ENCODE measurements around the gene FITM2.
"Not testable (repeated sequence)": the region's sequence is repeated elsewhere in the genome, so short reads cannot be mapped to it uniquely, and the experiment has no call there.

The FITM2 gene

DNA sequence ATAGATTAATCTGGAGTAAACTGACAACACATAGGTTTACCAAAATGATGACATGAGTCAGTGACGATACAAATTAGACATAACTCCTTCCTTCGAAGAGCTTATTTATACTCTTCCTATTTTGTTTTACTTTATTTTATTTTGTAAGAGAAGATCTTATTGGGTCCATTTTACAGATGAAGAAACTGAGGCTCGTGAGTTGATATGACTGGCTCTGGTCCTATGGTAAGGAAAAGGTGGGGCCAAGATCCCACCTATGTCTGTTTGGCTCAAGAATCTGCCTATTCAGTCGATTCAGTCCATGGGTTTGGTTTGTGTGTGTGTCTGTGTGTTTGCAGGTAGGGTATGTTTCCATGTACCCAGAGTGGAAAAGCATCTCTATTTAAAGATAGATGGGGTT lies 17.4 kb upstream of the FITM2 start:
- no peak for TF ChIP-seq TAF1 (IDR thresholded peaks at IDR 0.05; ENCODE audit: borderline replicate concordance, low read depth, low read length)
- no peak for TF ChIP-seq POLR2A (IDR thresholded peaks at IDR 0.05; ENCODE audit: low read depth, low read length)
- no peak for TF ChIP-seq POLR2AphosphoS5 (IDR thresholded peaks at IDR 0.05; ENCODE audit: low read depth, low read length)
- FAIRE-seq (no peak), DNase-seq (ENCODE audit: insufficient read length) (no peak)

DNA sequence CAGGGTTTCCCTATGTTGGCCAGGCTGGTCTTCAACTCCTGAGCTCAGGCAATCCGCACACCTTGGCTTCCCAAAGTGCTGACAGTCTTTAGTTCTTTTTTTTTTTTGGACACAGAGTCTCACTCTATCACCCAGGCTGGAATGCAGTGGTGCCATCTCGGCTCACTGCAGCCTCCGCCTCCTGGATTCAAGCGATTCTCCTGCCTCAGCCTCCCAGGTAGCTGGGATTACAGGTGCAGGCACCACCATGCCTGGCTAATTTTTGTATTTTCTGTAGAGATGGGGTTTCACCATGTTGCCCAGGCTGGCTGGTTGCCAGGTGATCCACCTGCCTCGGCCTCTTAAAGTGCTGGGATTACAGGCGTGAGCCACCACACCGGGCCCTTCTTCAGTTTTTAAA lies 16.7 kb upstream of the FITM2 start:
- FAIRE-seq; DNase-seq (ENCODE audit: insufficient read length): not testable (repeated sequence)

DNA sequence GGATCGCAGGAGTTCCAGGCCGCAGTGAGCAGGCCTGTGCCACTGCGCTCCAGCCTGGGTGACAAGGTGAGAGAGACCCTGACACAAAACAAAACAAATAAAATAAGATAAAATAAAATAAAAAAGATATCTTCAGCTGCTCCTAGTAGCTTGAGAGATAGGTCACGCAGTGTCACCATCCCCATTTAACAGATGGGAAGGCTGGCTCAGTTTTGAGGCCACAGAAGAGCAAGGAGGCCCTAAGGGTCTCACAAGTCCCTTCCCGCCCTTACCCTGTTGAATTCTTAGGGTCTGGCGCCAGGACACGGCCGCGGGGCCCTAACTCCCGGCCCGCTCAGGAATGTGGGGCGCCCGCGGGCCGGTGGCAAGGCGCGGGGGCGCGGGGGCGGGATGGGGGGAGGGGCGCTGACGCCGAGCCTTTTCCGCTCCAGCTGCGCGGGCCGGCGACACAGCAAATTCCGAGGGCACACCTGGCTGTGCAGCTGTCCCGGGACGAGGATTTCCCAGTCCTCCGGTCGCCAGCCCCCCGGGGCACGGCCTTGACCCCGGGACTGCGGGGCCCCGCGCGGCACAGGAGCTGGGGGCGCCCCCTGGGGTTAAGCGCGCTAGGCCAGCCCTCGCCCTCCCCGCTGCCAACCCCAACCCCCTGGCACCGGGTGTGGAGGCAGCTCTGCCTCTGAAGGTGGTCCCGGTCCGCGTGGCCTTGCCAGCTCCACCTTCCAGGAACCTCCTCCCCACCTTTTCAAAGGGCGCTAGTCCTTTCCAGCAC lies 15.6 kb upstream of the FITM2 start:
- FAIRE-seq (no peak), DNase-seq (ENCODE audit: insufficient read length) (no peak)
- no peak for TF ChIP-seq POLR2A (IDR thresholded peaks at IDR 0.05; ENCODE audit: low read depth, low read length)
- no peak for TF ChIP-seq POLR2AphosphoS5 (IDR thresholded peaks at IDR 0.05; ENCODE audit: low read depth, low read length)
- TF ChIP-seq TAF1 (IDR thresholded peaks at IDR 0.05; ENCODE audit: borderline replicate concordance, low read depth, low read length), result no peak

DNA sequence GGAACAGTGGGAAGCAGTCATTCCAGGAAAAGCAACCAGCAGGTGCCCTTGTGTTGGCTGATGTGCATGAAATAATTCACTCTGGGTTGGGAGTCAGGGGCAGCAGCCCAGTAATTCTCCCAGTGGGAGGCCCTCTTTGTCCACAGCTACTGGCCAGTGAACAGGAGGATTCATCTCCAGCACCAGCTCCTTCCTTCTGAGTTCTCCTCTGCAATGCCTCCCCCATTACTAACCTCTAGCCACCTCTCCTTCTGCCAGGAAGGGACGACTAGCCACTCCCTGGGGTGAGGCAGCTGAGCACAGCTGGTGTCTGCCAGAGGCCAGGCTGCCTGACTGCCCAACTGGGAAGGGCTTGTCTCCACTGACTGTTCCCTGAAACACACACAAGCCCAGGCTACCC lies 13.3 kb upstream of the FITM2 start:
- FAIRE-seq, result no peak
- no peak for DNase-seq (ENCODE audit: insufficient read length)
- TF ChIP-seq POLR2A (IDR thresholded peaks at IDR 0.05; ENCODE audit: low read depth, low read length) (no peak), POLR2AphosphoS5 (IDR thresholded peaks at IDR 0.05; ENCODE audit: low read depth, low read length) (no peak), TAF1 (IDR thresholded peaks at IDR 0.05; ENCODE audit: borderline replicate concordance, low read depth, low read length) (no peak)

DNA sequence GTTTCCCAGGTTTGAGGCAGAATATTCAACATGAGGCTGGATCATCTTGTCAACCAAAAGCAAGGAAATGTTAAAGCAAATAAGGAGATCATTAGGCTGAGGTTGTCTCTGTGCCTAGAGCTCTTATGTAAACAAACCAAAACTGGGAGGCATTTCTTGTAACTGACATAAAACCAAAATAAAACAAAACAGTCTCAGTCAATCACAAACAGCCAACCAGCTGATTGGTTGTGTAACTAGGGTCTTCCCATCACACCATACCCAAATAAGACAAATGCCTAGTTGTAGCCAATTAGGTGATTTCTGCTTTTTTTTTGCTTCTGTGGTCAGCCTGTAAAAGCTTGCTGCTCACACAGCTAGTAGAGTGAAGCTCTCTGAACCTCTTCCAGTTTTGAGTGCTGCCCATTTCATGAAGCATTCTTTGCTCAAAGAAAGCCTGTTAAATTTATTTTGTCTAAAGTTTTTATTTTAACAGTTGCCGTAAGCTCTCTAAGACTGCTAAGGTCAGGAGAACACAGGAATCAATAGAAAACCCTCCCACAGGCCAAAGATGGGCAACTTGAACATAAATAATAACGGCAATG lies 8.9 kb upstream of the FITM2 start:
- DNase-seq (ENCODE audit: insufficient read length) (no peak), FAIRE-seq (no peak)
- no peak for TF ChIP-seq TAF1 (IDR thresholded peaks at IDR 0.05; ENCODE audit: borderline replicate concordance, low read depth, low read length)
- no peak for TF ChIP-seq POLR2A (IDR thresholded peaks at IDR 0.05; ENCODE audit: low read depth, low read length)
- TF ChIP-seq POLR2AphosphoS5 (IDR thresholded peaks at IDR 0.05; ENCODE audit: low read depth, low read length), result no peak

DNA sequence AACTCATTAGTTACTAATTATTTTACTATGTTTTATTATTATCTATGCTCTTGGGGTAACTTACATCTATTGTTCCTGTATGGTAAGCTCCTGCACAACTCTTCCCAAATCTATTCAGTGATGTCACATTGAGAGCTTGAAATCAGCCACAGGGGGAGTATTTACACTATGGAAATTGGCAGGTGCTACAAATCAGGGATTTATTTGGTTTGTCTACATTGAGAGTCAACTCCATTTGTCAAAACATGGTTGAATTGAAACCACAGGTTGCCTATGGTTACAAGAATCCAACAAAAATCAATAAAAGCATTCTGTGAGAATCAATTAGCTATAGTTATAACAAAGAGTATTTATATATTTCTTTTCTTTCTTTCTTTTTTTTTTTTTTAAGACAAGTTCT lies 3.9 kb upstream of the FITM2 start:
- DNase-seq (ENCODE audit: insufficient read length) (no peak), FAIRE-seq (no peak)

DNA sequence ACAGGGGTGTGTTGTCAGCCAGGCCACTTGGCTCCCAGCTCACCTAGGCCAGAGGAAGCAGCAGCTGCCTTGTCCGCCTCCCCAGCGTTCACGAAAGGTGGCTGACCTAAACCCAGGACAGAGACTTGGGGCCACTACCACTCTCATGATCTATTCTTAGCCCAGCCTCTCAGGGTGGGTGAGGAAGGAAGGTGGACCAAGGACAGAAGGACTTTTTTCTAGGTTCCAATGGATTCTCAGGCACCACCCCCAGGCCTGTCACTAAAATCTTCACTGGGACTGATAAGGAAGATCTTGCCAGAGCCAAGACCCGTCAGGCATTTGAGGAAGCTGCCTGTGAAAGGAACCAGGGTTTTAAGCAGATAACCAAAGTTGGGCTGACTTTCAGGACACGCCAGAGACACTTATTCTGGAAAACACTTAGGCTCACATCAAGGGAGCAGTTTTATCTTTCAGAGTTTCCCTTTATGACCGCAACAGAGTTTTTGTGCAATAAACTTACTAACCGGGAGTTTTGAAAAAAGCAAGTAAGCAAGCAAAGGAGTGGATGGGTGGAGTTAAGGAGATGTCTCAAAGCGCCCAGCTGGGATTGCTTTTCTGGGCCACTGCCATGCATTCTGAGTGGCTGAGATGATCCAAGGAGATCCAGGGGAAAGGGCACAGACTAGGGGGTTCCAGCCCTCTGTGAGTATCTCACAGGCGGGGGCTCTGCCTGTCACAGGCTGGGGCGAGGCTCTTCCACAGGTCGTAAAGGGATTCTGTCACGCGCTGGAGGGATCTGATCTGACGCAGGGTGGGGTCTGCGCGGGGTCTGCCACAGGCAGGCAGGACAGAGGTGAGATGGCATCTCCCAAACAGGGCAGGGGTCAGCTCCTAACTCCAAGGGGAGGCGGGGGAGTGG lies 989 bp downstream of the FITM2 start:
- FAIRE-seq, result no peak
- no peak for DNase-seq (ENCODE audit: insufficient read length)
- TF ChIP-seq POLR2AphosphoS5 (IDR thresholded peaks at IDR 0.05; ENCODE audit: low read depth, low read length) (no peak), POLR2A (IDR thresholded peaks at IDR 0.05; ENCODE audit: low read depth, low read length) (no peak), TAF1 (IDR thresholded peaks at IDR 0.05; ENCODE audit: borderline replicate concordance, low read depth, low read length) (no peak)

More for the DNA sequence above, 3.9 kb upstream of the FITM2 start:
- no peak for TF ChIP-seq POLR2AphosphoS5 (IDR thresholded peaks at IDR 0.05; ENCODE audit: low read depth, low read length)
- no peak for TF ChIP-seq POLR2A (IDR thresholded peaks at IDR 0.05; ENCODE audit: low read depth, low read length)
- no peak for TF ChIP-seq TAF1 (IDR thresholded peaks at IDR 0.05; ENCODE audit: borderline replicate concordance, low read depth, low read length)

DNA sequence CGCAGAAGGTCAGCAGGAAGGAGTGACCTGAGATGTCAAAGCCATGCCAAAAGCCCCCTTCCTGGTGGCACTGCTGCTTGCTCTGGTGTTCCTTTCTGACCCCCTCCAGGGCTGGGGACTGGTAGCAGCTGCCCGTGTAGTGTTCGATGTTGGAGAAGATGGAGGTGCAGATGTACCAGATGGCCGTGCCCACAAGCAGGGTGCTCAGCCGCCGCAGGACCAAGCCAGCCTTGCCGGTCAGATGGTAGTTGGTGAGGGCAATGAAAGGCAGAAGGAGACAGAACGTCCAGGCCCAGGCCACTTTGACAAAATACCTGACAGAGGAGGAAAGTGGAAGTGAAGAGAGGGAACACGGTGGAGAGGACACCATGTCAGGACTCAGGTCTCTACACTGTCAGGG lies 4.1 kb downstream of the FITM2 start:
- DNase-seq (ENCODE audit: insufficient read length) (no peak), FAIRE-seq (no peak)
- TF ChIP-seq POLR2AphosphoS5 (IDR thresholded peaks at IDR 0.05; ENCODE audit: low read depth, low read length) (no peak), POLR2A (IDR thresholded peaks at IDR 0.05; ENCODE audit: low read depth, low read length) (no peak), TAF1 (IDR thresholded peaks at IDR 0.05; ENCODE audit: borderline replicate concordance, low read depth, low read length) (no peak)

DNA sequence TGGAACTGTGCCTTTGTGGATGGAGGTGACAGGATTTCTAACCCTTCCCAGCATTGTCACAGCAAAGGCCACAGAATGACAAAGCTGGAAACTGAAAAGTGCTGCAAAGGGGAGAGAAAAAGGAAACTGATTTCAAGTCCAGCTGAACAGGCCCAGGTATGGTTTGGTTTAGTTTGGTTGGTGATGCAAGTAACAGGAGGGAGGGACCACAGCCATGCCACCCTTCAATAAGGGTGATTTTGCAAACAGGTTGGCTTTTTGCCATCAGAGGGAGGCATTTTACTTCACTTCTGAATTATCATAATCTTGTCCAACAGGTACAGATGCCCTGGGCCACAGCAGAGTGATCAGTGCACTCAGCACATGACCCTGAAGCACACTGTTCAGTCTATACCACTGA lies 6.6 kb downstream of the FITM2 start:
- FAIRE-seq, result no peak
- no peak for DNase-seq (ENCODE audit: insufficient read length)

DNA sequence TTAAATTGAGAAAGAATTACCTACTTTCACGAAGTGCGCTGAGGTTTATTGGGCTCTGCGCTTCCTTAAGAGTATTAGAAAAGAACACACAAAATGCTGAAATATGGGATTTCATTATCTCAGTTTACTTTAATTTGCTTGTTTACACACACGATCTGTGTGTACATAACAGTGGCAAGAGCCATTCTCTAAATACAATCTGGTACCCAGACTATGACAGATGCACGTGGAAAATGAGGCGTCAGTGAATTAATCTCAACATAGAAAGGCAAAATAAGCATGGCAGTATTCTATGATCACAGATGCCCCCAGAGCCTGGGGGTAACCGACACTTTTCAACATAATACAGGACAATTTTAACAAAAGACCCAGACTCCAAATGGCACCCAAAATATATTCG lies 8.3 kb downstream of the FITM2 start:
- no peak for TF ChIP-seq POLR2A (IDR thresholded peaks at IDR 0.05; ENCODE audit: low read depth, low read length)
- no peak for TF ChIP-seq TAF1 (IDR thresholded peaks at IDR 0.05; ENCODE audit: borderline replicate concordance, low read depth, low read length)
- TF ChIP-seq POLR2AphosphoS5 (IDR thresholded peaks at IDR 0.05; ENCODE audit: low read depth, low read length), result no peak
- FAIRE-seq (no peak), DNase-seq (ENCODE audit: insufficient read length) (no peak)

More for the DNA sequence above, 6.6 kb downstream of the FITM2 start:
- TF ChIP-seq TAF1 (IDR thresholded peaks at IDR 0.05; ENCODE audit: borderline replicate concordance, low read depth, low read length), result no peak
- TF ChIP-seq POLR2AphosphoS5 (IDR thresholded peaks at IDR 0.05; ENCODE audit: low read depth, low read length), result no peak
- no peak for TF ChIP-seq POLR2A (IDR thresholded peaks at IDR 0.05; ENCODE audit: low read depth, low read length)

DNA sequence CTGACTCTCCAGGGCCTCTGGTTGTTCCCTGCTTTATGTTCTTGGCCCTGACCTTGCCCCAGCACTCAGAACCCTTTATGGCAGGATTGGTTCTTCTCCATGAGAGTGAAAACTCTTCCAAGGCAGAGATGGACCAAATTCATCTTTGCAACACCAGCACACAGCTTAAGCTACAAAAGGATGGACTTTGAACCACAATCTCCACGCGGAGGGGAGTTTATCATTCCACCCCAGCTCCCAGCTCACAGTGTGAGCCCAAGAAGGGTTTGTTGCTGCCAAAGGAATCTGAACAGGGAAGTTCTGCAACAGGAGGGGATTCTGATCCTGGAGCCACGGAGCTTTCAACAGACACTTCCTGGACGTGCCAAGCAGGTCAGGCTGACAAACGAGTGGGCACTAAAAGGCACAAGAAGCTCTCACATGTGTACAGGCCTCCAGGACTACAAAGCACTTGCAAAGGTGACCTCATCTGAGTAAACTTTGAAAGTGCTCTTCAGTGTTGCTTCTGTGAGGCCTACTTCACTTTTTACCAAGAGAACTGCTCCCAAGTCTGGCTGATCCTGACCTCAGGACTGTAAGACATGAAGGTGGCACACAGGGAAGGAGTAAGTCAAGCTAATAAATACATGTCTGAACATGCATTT lies 8.9 kb downstream of the FITM2 start:
- DNase-seq (ENCODE audit: insufficient read length) (no peak), FAIRE-seq (no peak)
- TF ChIP-seq POLR2A (IDR thresholded peaks at IDR 0.05; ENCODE audit: low read depth, low read length), result no peak
- no peak for TF ChIP-seq TAF1 (IDR thresholded peaks at IDR 0.05; ENCODE audit: borderline replicate concordance, low read depth, low read length)
- no peak for TF ChIP-seq POLR2AphosphoS5 (IDR thresholded peaks at IDR 0.05; ENCODE audit: low read depth, low read length)
